OCI-LY7 (cell line): ENCODE results near the gene TNFRSF25. TPM values are rescaled to one million over a fixed set of nuclear protein-coding genes. Genes with fewer than 3 reads are reported as not detected.

Experiments
- BruUV-seq: library from RNA; stranded (reverse); fragments of 400-500 nt; replicated peaks from 2 replicates; lab custom pipeline; 2021; lab: Mats Ljungman, UMichigan
- CTCF ChIA-PET: fragments of 300-600 bp; sonication (Branson Sonifier 250); formaldehyde crosslinking; loops from one replicate; lab custom pipeline; 2022; ENCODE audit warnings: antibody characterized with exemption; ENCODE audit not compliant: unreplicated experiment; lab: Charles Lee
- POLR2A ChIA-PET: fragments of 300-600 bp; sonication (Branson Sonifier 250); formaldehyde crosslinking; loops from one replicate; lab custom pipeline; 2022; ENCODE audit warnings: antibody characterized with exemption; lab: Charles Lee
- DNase-seq: peaks from one replicate; pipeline ENCODE4 v3.0.0-alpha.2; 2015; ENCODE audit warnings: low spot score
- H2AFZ ChIP-seq: fragments of 200-600 bp; sonication (generic), shearing (Covaris generic); 2 replicates; pipeline ENCODE4 v1.6.1; 2014; ENCODE audit warnings: mild to moderate bottlenecking, antibody characterized with exemption, low read length, moderate library complexity
- H3K27ac ChIP-seq: fragments of 200-600 bp; sonication (generic); 2 replicates; pipeline ENCODE4 v1.5.1; 2014; ENCODE audit warnings: mixed run types, low read depth, mild to moderate bottlenecking, moderate library complexity, low read length, inconsistent platforms; ENCODE audit not compliant: poor library complexity, severe bottlenecking
- H3K36me3 ChIP-seq: fragments of 200-600 bp; sonication (generic); 2 replicates; pipeline ENCODE4 v1.6.1; 2014; ENCODE audit warnings: mild to moderate bottlenecking, antibody characterized with exemption, low read length, moderate library complexity, mixed read lengths; ENCODE audit not compliant: insufficient read depth
- H3K4me1 ChIP-seq: fragments of 200-600 bp; sonication (generic); 2 replicates; pipeline ENCODE4 v1.5.1; 2014; ENCODE audit warnings: mild to moderate bottlenecking, low read length; ENCODE audit not compliant: insufficient read depth, poor library complexity, severe bottlenecking
- H3K4me2 ChIP-seq: fragments of 200-600 bp; sonication (generic); 2 replicates; pipeline ENCODE4 v1.6.1; 2014; ENCODE audit warnings: mild to moderate bottlenecking, low read length
- H3K4me3 ChIP-seq: fragments of 200-600 bp; sonication (generic); 2 replicates; pipeline ENCODE4 v1.5.1; 2014; ENCODE audit warnings: mild to moderate bottlenecking, low read depth, low read length; ENCODE audit not compliant: poor library complexity, severe bottlenecking
- H3K79me2 ChIP-seq: fragments of 200-600 bp; sonication (generic); 2 replicates; pipeline ENCODE4 v1.6.1; 2016; ENCODE audit warnings: low read depth, mild to moderate bottlenecking, low read length, moderate library complexity, mixed read lengths; ENCODE audit not compliant: insufficient read depth
- H3K9me2 ChIP-seq: fragments of 200-600 bp; sonication (generic); 2 replicates; pipeline ENCODE4 v1.6.1; 2016; ENCODE audit warnings: mild to moderate bottlenecking, low read length, mixed read lengths; ENCODE audit not compliant: insufficient read depth
- H3K9me3 ChIP-seq: fragments of 200-600 bp; sonication (generic); 2 replicates; pipeline ENCODE4 v1.6.1; 2014; ENCODE audit warnings: mild to moderate bottlenecking, mixed run types, low read length, mixed read lengths
- H4K20me1 ChIP-seq: fragments of 200-600 bp; sonication (generic); 2 replicates; pipeline ENCODE4 v1.6.1; 2014; ENCODE audit warnings: mild to moderate bottlenecking, antibody characterized with exemption, low read length, moderate library complexity, mixed read lengths; ENCODE audit not compliant: insufficient read depth
- EZH2phosphoT487 ChIP-seq: fragments of 200-600 bp; sonication (generic); IDR thresholded peaks from 2 replicates; pipeline ENCODE4 v1.6.1; 2018; ENCODE audit warnings: low read depth, borderline replicate concordance, mild to moderate bottlenecking, mixed run types, antibody characterized with exemption, low read length, moderate library complexity, mixed read lengths
- intact Hi-C: fragments of 100-400 bp; cut with micrococcal nuclease; formaldehyde crosslinking; loops from one replicate; pipeline ENCODE4 v1.10.0; 2022; ENCODE audit not compliant: unreplicated experiment
- total RNA-seq, 2 experiments: library from RNA; depleted of rRNA in 1 of 2; stranded (reverse); fragments of >200 nt in 1 of 2; shearing (Covaris generic) in 1 of 2; gene quantifications; 2 replicates each; pipeline ENCODE4 v1.2.3, GENCODE V29; 2014 to 2022
- TF ChIP-seq, protein P1 (sequence below): fragments of 200-600 bp; sonication (generic); conservative IDR thresholded peaks from 2 replicates; pipeline ENCODE4 v1.5.1; 2014; ENCODE audit warnings: mild to moderate bottlenecking, antibody characterized with exemption, low read length, moderate library complexity, mixed read lengths

TNFRSF25 gene
- total RNA-seq, 2 experiments from 2014 or later: 1.7 to 2.8 TPM

- no peak overlapping the region for H3K27ac ChIP-seq
- no peak overlapping the region for H3K4me3 ChIP-seq
- POLR2A ChIA-PET: no interaction called here
- CTCF ChIA-PET: no interaction called here
- no peaks in the 10 kb centered on the region for H4K20me1 ChIP-seq
- H3K79me2 ChIP-seq: no peaks in the 10 kb centered on the region
- no peak for DNase-seq
- no peak overlapping the region for H2AFZ ChIP-seq
- no peaks in the 10 kb centered on the region for H3K36me3 ChIP-seq
- H3K4me2 ChIP-seq: no peak overlapping the region
- BruUV-seq: no TSS peak
- no peaks in the 10 kb centered on the region for H3K9me3 ChIP-seq
- no peaks in the 10 kb centered on the region for H3K4me1 ChIP-seq
- intact Hi-C loops: no loop called here
- no peaks in the 10 kb centered on the region for H3K9me2 ChIP-seq
- TF ChIP-seq, protein P1, sequence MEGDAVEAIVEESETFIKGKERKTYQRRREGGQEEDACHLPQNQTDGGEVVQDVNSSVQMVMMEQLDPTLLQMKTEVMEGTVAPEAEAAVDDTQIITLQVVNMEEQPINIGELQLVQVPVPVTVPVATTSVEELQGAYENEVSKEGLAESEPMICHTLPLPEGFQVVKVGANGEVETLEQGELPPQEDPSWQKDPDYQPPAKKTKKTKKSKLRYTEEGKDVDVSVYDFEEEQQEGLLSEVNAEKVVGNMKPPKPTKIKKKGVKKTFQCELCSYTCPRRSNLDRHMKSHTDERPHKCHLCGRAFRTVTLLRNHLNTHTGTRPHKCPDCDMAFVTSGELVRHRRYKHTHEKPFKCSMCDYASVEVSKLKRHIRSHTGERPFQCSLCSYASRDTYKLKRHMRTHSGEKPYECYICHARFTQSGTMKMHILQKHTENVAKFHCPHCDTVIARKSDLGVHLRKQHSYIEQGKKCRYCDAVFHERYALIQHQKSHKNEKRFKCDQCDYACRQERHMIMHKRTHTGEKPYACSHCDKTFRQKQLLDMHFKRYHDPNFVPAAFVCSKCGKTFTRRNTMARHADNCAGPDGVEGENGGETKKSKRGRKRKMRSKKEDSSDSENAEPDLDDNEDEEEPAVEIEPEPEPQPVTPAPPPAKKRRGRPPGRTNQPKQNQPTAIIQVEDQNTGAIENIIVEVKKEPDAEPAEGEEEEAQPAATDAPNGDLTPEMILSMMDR: no peak
- TF ChIP-seq EZH2phosphoT487: no peak
Measured at GRCh38 chr1:6463120-6463412, 2.9 kb downstream of the TNFRSF25 start.

DNA sequence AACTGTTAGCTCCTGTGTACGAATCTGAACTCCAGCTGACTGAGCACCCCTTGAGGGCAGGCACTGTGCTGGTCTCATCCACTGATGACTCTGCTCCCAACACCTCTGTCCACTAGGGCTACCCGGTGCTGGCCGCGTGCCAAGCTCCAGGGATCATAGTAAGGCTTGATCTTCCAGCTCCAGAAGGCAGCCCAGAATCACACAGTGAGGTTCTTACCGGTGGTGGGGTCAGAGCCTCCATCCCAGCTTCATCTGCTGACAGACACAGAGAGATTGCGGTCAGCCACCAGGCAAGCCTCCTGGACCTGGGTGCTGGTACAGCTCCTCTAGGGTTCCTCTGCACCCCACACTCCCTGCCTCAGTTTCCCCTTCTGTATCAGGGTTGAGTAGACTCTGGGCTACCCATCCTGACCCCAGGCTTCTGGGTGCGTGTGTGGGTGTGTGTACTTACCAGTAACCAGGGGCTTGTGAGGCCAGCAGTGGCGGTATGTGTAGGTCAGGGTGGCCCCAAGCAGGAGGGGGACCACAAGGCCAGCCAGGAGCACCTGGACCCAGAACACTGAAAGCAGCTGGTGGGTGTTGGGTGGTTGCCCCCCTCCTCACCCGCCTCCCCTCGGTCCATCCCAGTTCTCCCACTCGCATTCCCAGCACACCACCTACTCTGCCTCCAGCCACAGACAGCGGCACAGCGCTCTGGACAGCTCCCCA lies 3.4 kb downstream of the TNFRSF25 start:
- DNase-seq: no peak
- Histone ChIP-seq H3K4me1 (no peaks in the 10 kb centered on the region), H3K4me3 (no peak overlapping the region), H3K79me2 (no peaks in the 10 kb centered on the region), H2AFZ (no peak overlapping the region), H3K36me3 (no peaks in the 10 kb centered on the region), H4K20me1 (no peaks in the 10 kb centered on the region), H3K4me2 (no peak overlapping the region), H3K9me2 (no peaks in the 10 kb centered on the region), H3K27ac (no peak overlapping the region), H3K9me3 (no peaks in the 10 kb centered on the region)
- CTCF ChIA-PET: no interaction called here
- TF ChIP-seq EZH2phosphoT487: no peak
- TF ChIP-seq, protein P1: no peak
- BruUV-seq: no TSS peak
- POLR2A ChIA-PET: no interaction called here
- intact Hi-C loops: no loop called here

GRCh38 chr1:6461538-6462411 lies 4.2 kb downstream of the TNFRSF25 start:
- no peaks in the 10 kb centered on the region for H3K4me1 ChIP-seq
- H4K20me1 ChIP-seq: no peaks in the 10 kb centered on the region
- no peak overlapping the region for H3K4me2 ChIP-seq
- intact Hi-C loops: no loop called here
- no TSS peak for BruUV-seq
- ChIA-PET CTCF (no interaction called here), POLR2A (no interaction called here)
- no peak overlapping the region for H3K4me3 ChIP-seq
- TF ChIP-seq EZH2phosphoT487: no peak
- TF ChIP-seq, protein P1: no peak
- no peak overlapping the region for H2AFZ ChIP-seq
- DNase-seq: no peak
- H3K9me3 ChIP-seq: no peaks in the 10 kb centered on the region
- no peaks in the 10 kb centered on the region for H3K9me2 ChIP-seq
- H3K27ac ChIP-seq: no peak overlapping the region
- H3K79me2 ChIP-seq: no peaks in the 10 kb centered on the region
- H3K36me3 ChIP-seq: no peaks in the 10 kb centered on the region
